ENCODE measurements around the gene LHX5.
"Not testable (repeated sequence)": the region's sequence is repeated elsewhere in the genome, so short reads cannot be mapped to it uniquely, and the experiment has no call there.

The LHX5 gene

GRCh38 chr12:113471619-113472171 lies at the start of gene LHX5:
TSS of gene LHX5 (minus strand) at chr12:113471871. CDS start at chr12:113471498, 373 bp downstream.
- DNase-seq (ENCODE audit: low read depth in 2 of 2) = no peak

DNA sequence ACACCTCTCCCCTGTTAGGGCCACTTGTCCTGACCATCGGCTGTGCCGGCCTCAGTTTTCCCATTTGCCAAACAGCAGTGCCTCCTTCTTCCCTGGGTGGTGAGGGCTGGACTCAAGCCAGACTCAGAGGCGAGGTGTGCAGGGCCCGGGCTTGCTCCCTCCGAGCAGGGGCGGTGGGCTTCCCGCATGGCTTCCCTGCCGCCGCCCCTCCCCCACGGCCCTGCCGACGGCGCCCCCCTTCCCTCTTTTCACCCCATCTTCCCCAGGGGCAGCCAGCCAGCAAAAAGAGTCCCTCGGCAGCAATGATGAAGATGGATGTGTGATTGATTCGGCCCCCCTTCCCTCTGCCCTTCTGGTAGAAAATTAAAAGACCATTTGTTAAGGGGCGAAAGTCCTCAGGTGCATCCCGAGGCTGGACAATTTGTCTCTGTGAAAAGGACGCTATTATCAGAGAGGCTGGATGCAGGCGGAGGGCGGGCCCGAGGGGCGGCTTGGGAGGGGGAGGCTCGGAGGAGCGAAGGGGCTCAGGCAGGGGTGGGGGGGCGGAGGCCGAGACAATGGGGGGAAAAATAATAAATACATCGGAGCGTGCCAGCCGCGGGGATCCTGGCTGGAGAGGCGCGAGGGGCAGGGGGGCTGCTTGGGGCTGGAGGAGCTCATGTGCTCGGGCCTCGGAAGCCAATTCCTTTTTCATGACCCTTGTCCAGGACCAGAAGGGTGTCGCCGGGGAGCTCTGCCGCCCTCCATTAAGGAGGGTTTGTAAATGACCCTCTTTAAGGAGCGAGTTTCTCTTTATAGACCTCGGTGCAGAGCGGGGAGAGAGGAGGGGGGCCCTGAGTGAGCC lies 48.0 kb upstream of the LHX5 start:
- no peak for DNase-seq (ENCODE audit: low read depth in 2 of 2)

DNA sequence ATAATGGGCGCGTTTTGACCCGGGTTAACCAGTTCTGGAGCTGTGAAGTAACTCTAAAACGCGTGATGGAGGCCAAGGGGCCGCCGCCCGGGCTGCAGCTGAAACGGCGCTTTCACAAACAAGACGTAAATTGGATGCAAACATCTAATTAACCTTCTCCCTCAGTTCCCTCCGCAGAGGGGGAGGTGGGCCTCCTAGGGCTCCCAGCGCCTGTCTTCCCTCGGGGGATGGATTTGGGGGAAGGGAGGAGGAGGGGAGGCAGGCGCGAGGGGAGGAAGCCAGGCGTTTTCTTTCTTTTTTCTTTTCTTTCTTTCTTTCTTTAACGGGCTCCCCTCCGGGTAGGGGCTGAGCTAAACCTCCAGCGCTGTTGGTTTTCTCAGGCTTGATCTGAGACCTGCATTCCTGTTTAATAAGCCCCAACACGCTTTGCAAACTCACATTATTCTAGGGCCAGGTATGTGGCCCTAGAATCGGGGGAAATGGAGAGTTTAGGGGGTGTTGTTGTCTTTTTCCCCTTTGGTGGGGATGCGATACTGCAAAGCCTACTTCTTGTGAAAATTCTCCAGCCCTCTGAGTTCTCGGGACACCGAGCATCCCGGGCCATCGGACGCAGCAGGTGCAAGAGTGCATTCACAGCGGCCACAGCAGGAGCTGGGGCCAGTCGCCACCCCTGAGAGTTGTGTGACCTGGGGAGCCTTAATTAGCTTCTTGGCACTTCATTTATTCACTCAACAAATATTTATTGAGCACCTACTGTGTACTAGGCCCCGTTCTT lies 43.6 kb upstream of the LHX5 start:
- no peak for DNase-seq (ENCODE audit: low read depth in 2 of 2)

- DNase-seq (ENCODE audit: low read depth in 2 of 2) = no peak
Measured at GRCh38 chr12:113514602-113515001, 42.9 kb upstream of the LHX5 start.

DNA sequence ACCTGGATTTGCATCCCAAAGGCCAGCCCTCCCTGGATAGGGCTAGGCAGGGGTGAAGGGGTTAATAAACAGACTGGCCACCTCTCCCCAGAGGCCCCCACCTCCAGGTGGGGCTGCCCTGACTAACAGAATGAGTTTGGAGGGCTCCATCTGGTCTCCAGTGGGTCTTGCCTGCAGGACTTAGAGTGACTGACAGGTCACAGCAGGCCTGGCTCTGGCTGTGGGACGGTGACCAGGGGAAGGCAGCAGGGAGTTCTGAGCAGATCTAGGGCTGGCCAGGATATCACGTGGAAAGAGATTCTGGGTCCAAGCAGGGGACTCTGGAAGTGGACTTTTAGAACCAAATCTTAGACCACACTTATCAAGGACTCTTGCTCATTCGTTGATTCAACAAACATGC lies 40.9 kb upstream of the LHX5 start:
- no peak for DNase-seq (ENCODE audit: low read depth in 2 of 2)

DNA sequence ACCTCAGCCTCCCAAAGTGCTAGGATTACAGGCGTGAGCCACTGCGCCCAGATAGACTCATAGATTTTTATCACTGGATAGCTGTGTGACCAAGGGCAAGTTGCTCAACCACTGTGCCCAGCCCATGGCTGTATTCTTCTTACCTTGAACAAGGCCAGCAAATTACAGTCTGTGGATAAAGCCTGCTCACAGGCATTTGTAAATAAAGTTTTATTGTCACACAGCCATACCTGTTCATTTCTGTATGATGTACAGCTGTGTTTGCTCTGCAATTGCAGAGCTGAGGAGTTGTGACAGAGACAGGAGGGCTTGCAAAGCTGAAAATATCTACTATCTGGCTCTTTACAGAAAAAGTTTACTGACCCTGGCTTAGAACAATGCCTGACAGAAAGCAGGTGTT lies 35.2 kb upstream of the LHX5 start:
- DNase-seq (ENCODE audit: low read depth in 2 of 2) = no peak

GRCh38 chr12:113505941-113506340 lies 34.3 kb upstream of the LHX5 start:
- no peak for DNase-seq (ENCODE audit: low read depth in 2 of 2)

DNA sequence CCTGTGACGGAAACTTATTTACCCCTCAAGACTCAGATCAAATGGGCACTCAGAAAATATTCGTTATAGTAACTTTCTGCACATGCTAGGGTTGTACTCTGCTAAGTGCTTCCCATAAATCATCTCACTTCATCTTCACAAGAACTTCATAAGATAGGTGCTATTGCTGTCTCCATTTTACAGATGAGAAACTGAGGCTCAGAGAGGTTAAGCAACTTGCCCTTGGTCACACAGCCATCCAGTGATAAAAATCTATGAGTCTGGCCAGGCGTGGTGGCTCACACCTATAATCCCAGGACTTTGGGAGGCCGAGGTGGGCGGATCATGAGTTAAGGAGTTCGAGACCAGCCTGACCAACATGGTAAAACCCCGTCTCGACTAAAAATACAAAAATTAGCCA lies 33.2 kb upstream of the LHX5 start:
- DNase-seq (ENCODE audit: low read depth in 2 of 2) = no peak

GRCh38 chr12:113500782-113501311 lies 29.2 kb upstream of the LHX5 start:
- no peak for DNase-seq (ENCODE audit: low read depth in 2 of 2)

DNA sequence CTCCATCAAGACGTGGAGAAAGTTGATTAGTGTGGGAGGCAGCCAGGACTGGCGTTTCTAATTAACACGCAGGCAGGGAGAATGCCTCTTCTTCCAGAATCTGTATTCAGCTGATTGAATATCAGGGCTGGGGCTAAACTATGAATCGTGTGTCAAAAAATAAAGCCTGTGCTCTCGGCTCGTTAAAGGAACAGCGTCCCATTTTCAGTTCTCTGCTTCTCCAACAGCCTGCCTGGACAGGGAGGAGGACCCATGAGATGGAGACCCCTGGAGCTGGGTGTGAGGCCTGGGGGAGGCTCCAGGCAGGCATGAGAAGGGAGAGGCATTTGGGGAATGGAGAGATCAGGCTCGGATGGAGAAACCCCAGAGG lies 28.6 kb upstream of the LHX5 start:
- DNase-seq (ENCODE audit: low read depth in 2 of 2) = no peak

DNA sequence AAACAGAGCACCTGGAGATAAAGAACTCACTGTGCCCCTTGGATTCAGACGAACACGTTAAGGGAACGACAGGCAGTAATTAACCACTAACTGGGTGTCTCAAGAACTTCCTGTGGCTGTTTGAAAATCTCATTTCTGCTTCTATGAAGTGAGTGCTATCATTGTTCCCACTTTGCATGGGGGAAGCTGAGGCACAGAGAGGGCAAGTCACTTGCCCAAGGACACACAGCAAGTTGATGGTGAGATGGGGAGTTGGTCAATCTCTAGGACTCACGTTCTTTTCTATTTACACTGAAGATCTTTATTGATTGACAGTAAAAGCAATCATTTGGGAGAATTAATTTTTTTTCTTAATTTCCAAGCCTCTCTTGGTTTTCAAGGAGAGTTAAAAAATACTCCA lies 26.8 kb upstream of the LHX5 start:
- DNase-seq (ENCODE audit: low read depth in 2 of 2) = no peak

GRCh38 chr12:113497693-113498092 lies 26.0 kb upstream of the LHX5 start:
- DNase-seq (ENCODE audit: low read depth in 2 of 2) = no peak

GRCh38 chr12:113495941-113496340 lies 24.3 kb upstream of the LHX5 start:
- not testable (repeated sequence) for DNase-seq (ENCODE audit: low read depth in 2 of 2)

DNA sequence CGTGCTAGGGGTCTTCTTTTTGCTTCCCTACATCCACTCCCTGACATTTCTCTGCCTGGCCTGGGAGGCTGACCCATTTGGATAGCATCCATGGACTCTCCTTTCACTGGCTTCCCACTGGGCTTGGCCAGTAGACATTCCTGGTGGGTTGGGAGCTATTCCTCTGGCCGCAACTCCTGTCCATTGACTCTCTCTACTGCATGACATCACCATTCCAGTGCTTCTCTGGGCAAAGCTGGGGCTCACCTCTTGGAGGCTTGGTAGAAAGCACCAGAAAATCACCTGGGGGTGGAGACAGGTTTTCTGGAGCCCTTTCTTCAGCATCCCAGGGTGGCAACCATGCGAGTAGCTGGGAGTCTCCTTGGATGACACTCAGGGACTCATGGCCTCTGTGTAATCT lies 16.7 kb upstream of the LHX5 start:
- no peak for DNase-seq (ENCODE audit: low read depth in 2 of 2)

DNA sequence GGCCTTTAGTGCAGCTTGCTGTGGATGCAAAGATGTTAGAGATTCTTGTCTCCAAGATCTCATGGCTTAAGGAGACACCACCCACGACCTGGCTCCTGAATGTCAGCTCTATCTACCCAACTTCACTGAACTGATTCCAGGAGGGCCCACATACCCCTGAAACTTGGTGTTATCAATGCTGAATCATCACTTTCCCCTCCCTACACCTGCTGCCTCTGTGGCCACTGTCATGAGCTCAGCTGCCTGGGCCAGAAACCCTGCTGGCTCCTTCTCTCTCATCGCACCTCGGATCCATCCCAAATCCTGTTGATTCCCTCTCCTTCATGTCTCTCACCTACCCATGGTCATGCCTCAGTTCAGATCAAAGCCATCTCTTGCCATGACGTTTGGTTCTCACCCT lies 15.1 kb upstream of the LHX5 start:
- no peak for DNase-seq (ENCODE audit: low read depth in 2 of 2)

- DNase-seq (ENCODE audit: low read depth in 2 of 2) = no peak
Measured at GRCh38 chr12:113485330-113485729, 13.7 kb upstream of the LHX5 start.

GRCh38 chr12:113482334-113482733 lies 10.7 kb upstream of the LHX5 start:
- no peak for DNase-seq (ENCODE audit: low read depth in 2 of 2)

DNA sequence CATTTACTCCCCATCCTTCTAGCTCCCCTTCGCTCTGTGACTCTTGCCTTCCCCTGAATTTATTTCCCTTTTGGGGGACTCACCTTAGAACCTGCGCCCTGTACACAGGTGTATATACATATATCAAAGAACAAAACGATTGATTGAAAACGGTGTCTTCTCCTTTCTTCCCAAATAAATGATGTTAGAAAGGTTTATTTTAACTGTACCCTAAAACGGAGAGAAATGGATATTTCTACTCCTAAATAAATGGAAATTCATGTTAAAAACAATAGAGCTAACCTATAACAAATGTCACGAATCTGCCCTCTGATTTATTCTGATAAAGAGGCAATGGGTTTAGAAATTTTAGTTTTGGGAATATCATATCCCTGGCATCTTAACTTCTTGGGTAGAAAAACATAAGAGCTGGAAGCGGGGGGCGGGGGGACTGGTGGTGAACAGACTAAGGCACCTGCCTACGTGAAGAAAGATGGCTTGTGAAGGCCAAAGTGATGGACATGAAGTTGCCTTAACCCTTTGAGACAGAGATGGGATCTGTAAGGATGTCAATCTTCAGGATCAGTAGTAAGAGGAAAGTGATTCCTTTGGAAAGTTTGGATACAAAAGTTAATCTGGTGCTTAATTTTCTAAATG lies 8.8 kb upstream of the LHX5 start:
- DNase-seq (ENCODE audit: low read depth in 2 of 2) = no peak

DNA sequence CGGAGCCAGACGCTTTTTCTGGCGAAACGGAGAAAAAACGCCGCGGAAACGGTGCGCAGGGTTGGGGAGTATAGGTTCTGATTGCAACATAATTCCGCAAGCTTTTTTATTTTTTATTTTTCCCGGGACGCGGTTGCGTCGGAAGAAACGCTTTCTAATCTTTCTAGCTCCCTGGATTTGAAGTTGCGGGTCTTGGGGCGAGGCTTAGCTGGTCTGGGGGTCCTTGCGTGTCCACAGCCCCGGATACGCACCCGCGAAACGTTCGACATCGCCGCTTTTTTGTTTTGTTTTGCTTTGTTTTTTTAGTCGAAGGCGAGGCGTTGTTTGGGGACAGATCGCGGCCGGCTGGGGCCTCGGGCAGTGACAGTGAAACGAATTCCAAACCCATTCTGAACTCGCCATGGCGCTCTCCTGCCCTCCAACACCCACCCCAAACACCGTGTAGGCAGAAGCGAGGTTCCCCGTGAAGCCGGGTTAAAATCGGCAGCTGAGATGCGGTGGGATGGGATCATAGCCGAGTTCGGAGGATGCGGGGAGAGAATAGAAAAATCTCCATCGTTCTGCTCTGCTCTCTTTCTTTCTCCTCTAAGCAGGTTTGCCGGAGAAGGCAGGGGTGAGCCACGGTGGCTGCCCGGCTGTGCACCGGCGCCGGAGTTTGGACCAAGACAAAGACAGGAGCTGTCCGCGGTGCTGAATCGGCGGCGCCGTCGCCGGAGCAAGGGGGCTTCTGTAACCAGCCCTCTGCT lies 8.1 kb upstream of the LHX5 start:
- DNase-seq (ENCODE audit: low read depth in 2 of 2) = no peak

- DNase-seq (ENCODE audit: low read depth in 2 of 2) = no peak
Measured at GRCh38 chr12:113479216-113479589, 7.5 kb upstream of the LHX5 start.

- DNase-seq (ENCODE audit: low read depth in 2 of 2) = no peak
Measured at GRCh38 chr12:113478351-113479011, 6.8 kb upstream of the LHX5 start.

All from stimulated activated CD8-positive, alpha-beta memory T cell treated with anti-CD3 and anti-CD28 coated beads, Interleukin-2, amount 100 ng/mL, for 48 hours (primary cell).